Mesothelial cell of epicardium (in vitro differentiated cells): ENCODE data around the gene TBC1D10B. TPM values are rescaled to one million over a fixed set of nuclear protein-coding genes. Genes with fewer than 3 reads are reported as not detected.

Experiments
- DNase-seq, 2 experiments: peaks; one replicate each; pipeline ENCODE4 v3.0.0; 2021; ENCODE audit warnings: low spot score in 2 of 2; ENCODE audit not compliant: unreplicated experiment in 2 of 2
- H3K27ac Mint-ChIP-seq: 2 replicates; pipeline ENCODE4 v1.8.0; 2021; ENCODE audit warnings: mixed read lengths
- H3K27me3 Mint-ChIP-seq: 2 replicates; pipeline ENCODE4 v1.8.0; 2021; ENCODE audit warnings: low read depth, mixed read lengths
- H3K36me3 Mint-ChIP-seq: 2 replicates; pipeline ENCODE4 v1.8.0; 2021; ENCODE audit warnings: mixed read lengths
- H3K4me1 Mint-ChIP-seq: 2 replicates; pipeline ENCODE4 v1.8.0; 2021; ENCODE audit warnings: mixed read lengths
- H3K4me3 Mint-ChIP-seq: 2 replicates; pipeline ENCODE4 v1.8.0; 2021; ENCODE audit warnings: mild to moderate bottlenecking, moderate library complexity, mixed read lengths
- H3K9me3 Mint-ChIP-seq: 2 replicates; pipeline ENCODE4 v1.8.0; 2021; ENCODE audit warnings: mixed read lengths
- total RNA-seq: library from RNA; stranded (reverse); gene quantifications from 3 replicates; pipeline ENCODE4 v1.2.1, GENCODE V29; 2021
- TF ChIP-seq, protein P1 (sequence below): fragments of 200-600 bp; sonication (generic); IDR thresholded peaks from one replicate; pipeline ENCODE4 v1.5.0; 2021; ENCODE audit warnings: antibody characterized with exemption; ENCODE audit not compliant: unreplicated experiment

Gene TBC1D10B
- total RNA-seq, 1 donor from 2014 or later, result 64.1 TPM

DNA sequence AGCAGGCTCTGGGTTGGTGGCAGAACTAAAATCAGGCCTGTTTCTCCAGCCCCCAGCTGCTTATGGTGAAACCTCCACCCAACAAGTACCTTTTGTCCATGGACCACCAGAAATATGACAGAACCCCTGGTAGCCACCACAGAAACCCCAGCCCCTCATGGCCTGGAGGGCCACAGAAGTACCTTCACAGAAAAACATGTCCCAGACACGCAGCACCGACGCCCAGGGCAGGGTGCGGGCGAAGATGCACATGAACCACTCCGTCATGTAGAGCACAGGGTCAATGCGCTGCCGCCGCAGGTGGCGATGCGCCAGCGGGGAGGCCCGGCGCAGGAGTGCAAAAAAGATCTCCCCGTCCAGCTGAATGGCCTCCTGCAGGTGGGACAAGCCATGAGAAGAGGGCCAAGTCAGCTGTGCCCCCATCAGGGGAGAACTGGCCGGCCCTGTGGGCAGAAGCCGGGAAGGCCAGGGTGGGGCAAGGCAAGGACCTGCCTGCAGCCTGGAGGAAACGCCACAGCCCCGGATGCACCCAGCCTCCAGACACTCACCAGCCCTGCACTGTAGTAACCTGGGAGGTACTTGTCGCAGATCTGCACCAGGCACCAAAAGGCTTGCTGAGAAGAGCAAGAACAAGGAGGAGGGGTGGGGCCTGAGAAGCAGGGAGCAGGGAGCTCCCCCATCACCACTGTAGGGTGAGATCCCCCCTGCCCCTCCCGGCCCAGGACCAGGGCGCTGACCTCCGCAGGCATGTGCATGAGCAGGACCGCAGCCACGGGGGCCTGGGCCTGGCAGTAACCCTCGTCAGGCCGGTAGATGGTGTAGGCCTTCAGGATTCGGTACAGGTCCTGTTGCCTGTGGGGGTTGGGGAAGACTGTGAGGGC, 11.1 kb downstream of the TBC1D10B start:
- TF ChIP-seq, protein P1, sequence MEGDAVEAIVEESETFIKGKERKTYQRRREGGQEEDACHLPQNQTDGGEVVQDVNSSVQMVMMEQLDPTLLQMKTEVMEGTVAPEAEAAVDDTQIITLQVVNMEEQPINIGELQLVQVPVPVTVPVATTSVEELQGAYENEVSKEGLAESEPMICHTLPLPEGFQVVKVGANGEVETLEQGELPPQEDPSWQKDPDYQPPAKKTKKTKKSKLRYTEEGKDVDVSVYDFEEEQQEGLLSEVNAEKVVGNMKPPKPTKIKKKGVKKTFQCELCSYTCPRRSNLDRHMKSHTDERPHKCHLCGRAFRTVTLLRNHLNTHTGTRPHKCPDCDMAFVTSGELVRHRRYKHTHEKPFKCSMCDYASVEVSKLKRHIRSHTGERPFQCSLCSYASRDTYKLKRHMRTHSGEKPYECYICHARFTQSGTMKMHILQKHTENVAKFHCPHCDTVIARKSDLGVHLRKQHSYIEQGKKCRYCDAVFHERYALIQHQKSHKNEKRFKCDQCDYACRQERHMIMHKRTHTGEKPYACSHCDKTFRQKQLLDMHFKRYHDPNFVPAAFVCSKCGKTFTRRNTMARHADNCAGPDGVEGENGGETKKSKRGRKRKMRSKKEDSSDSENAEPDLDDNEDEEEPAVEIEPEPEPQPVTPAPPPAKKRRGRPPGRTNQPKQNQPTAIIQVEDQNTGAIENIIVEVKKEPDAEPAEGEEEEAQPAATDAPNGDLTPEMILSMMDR, result no peak
- H3K36me3 Mint-ChIP-seq, result peaks cover 22% of the 10 kb centered on the region
- no peaks in the 10 kb centered on the region for H3K27me3 Mint-ChIP-seq
- no peak for DNase-seq
- H3K9me3 Mint-ChIP-seq, result no peaks in the 10 kb centered on the region
- no peak overlapping the region for H3K27ac Mint-ChIP-seq
- H3K4me3 Mint-ChIP-seq, result no peak overlapping the region
- H3K4me1 Mint-ChIP-seq, result peaks cover 12% of the 10 kb centered on the region

DNA sequence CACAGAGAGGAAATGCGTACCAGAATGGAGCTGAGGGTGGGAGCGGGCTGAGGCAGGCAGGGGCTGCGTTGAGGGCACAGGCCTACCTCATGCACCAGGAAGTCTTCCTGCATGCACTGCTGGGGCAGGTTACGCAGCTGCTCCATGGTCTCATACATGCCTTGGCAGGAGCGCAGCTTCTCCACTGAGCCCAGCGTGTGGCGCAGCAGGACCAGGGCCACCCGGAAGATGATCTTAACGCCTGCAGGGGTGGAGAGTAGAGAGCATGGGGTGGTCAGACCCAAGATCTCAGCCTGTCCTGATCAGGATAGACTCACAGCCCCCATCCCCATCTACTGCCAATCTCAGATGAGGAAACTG, 11.7 kb downstream of the TBC1D10B start:
- no peak for DNase-seq
- no peaks in the 10 kb centered on the region for H3K27me3 Mint-ChIP-seq
- peaks cover 21% of the 10 kb centered on the region for H3K36me3 Mint-ChIP-seq
- no peak overlapping the region for H3K27ac Mint-ChIP-seq
- TF ChIP-seq, protein P1, result no peak
- H3K9me3 Mint-ChIP-seq, result no peaks in the 10 kb centered on the region
- peaks cover 17% of the 10 kb centered on the region for H3K4me1 Mint-ChIP-seq
- no peak overlapping the region for H3K4me3 Mint-ChIP-seq

DNA sequence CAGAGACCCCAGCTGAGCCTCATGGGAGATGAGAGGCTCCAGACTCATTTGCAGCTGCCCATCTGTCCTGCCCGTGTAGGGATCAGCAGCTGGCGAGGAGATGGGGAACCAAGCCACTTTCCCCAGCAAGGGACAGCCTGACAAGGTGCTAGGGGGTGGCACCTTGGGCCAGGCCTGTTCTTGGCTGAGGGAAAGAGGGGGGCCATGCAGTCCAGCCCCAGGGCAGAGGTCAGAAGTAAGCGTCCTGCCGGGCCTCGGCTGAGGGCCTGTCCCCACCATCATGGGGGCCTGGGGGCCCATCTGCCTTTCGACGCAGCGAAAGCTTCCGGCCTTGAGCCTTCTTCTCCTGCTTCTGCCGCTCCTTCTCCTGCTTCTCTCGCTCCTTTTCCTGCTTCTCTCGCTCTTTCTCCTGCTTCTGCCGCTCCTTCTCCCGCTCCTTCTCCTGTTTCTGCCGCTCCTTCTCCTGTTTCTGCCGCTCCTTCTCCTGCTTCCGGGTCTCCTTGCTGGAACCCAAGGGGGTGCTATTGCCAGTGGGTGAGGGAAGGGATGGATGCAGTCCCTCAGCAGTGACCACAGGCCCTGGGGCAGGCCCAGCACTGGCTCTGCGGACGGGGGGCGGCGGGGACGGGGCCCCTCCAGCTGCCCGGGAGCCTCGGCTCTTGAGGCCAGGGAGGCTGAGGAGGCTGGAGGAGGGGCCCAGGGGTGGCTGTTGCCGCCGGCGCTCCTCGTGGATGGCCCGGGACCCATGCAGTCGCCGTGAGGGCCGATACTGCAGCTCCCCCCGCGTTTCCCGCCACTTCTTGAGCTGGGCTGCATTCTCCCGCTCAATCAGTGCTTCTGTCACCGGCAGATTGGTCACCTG, 12.3 kb downstream of the TBC1D10B start:
- no peaks in the 10 kb centered on the region for H3K9me3 Mint-ChIP-seq
- DNase-seq, result no peak
- H3K36me3 Mint-ChIP-seq, result peaks cover 15% of the 10 kb centered on the region
- TF ChIP-seq, protein P1, result no peak
- no peaks in the 10 kb centered on the region for H3K27me3 Mint-ChIP-seq
- peaks cover 17% of the 10 kb centered on the region for H3K4me1 Mint-ChIP-seq
- H3K27ac Mint-ChIP-seq, result no peak overlapping the region
- H3K4me3 Mint-ChIP-seq, result no peak overlapping the region

DNA sequence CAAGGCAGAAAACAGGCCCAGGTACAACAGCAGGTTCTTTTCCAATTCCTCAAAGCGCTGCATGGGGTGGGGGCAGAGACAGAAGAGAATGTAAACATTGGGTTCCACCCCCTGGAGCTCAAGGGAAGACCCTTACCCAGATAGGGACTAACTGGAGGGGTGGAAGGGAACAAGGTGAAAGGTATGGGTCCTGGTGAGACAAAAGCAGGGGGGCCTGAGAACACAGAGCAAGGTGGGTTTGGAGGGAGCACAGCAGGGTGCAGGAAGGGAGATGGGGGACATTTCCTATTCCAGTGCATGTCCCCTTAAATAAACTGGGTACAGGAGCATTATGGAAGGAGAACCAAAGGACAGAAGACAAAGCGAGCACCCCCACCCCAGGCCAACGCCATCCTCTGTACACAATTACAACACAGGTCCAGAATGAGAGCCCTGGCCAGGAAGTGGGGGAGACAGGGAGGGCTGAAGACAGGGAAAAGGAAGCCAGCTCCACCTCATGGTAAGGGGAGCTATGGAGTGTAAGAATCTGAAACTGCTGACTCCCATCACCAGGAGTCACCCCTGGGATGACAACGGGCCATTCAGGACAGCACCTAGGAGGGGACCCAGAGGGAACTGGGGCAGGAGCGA, 13.1 kb downstream of the TBC1D10B start:
- DNase-seq, result no peak
- H3K9me3 Mint-ChIP-seq, result no peaks in the 10 kb centered on the region
- TF ChIP-seq, protein P1, result no peak
- H3K36me3 Mint-ChIP-seq, result peaks cover 12% of the 10 kb centered on the region
- peak overlapping the region; percentile 73 for H3K27ac Mint-ChIP-seq
- no peak overlapping the region for H3K4me3 Mint-ChIP-seq
- no peaks in the 10 kb centered on the region for H3K27me3 Mint-ChIP-seq
- H3K4me1 Mint-ChIP-seq, result peaks cover 17% of the 10 kb centered on the region

DNA sequence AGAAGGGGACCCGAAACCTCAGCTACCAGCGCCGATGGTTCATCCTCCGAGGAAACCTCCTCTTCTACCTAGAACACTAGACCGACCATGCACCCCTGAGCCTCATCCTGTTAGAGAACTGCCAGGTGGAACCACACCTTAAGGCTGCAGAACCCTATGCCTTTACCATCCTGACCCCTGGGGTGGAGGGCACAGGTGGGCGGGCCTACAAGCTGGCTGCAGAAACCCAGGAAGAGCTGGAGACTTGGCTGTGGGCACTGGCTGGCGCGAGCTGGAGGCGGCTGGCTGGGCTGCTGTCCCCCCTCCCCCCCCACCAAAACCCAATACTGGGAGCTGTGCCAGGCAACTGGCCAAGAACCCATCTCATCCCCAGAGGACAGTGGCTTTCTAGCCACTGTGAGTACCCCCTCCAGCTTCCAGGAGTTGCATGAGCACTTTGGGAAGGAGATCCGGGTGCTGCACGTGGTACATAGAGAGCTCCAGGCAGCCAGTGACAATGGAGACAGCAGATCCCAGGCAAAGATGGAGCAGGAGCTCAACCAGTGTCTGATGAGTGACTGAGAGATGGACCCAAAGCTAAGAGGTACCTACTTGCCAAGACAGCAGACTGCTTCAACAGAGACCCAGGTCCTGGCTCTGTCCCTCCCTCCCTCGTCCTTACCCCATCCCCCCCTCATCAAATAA, 13.8 kb downstream of the TBC1D10B start:
- Mint-ChIP-seq H3K27me3 (no peaks in the 10 kb centered on the region), H3K9me3 (no peaks in the 10 kb centered on the region), H3K4me3 (peak overlapping the region; percentile 93), H3K36me3 (peaks cover 12% of the 10 kb centered on the region), H3K4me1 (peaks cover 17% of the 10 kb centered on the region), H3K27ac (peak overlapping the region; percentile 99)
- DNase-seq, result no peak
- TF ChIP-seq, protein P1, result no peak
